ENCODE data around the gene AUNIP.

- TF ChIP-seq CTCF (IDR thresholded peaks at IDR 0.05): no peak
- no peak for TF ChIP-seq POLR2AphosphoS5 (IDR thresholded peaks at IDR 0.05)
- TF ChIP-seq POLR2A (IDR thresholded peaks at IDR 0.05): no peak
Measured at GRCh38 chr1:25909040-25909439, 49.8 kb upstream of the AUNIP start.
